Astrocyte of the spinal cord (primary cell): ENCODE results near the gene STK17B.
"Not testable (repeated sequence)": the region's sequence is repeated elsewhere in the genome, so short reads cannot be mapped to it uniquely, and the experiment has no call there.

Source experiments
- DNase-seq: peaks from one replicate; pipeline ENCODE4 v3.0.0; 2011; ENCODE audit warnings: low read depth, low spot score
- H3K4me3 ChIP-seq: 2 replicates; pipeline ENCODE4 v1.5.1; 2011; ENCODE audit warnings: low read depth, mild to moderate bottlenecking, low read length, moderate library complexity
- CTCF ChIP-seq: IDR thresholded peaks from 2 replicates; pipeline ENCODE4 v1.5.1; 2012; ENCODE audit warnings: low read depth, mild to moderate bottlenecking, low read length, inconsistent platforms
- in situ Hi-C: cut with HindIII; loops from 2 replicates; pipeline ENCODE4 v1.10.0; 2017; ENCODE audit warnings: low sequenced_read_pairs

Gene STK17B

GRCh38 chr2:196187898-196188458, 16.6 kb upstream of the STK17B start:
- in situ Hi-C loops = no loop called here
- H3K4me3 ChIP-seq = no peak overlapping the region
- DNase-seq = no peak
- TF ChIP-seq CTCF = no peak

- DNase-seq, in situ Hi-C loops, H3K4me3 ChIP-seq: not testable (repeated sequence)
Measured at GRCh38 chr2:196187175-196187700, 15.9 kb upstream of the STK17B start.

GRCh38 chr2:196186266-196186980, 15.0 kb upstream of the STK17B start:
- no peak overlapping the region for H3K4me3 ChIP-seq
- no peak for DNase-seq
- in situ Hi-C loops = no loop called here
- TF ChIP-seq CTCF = no peak

- no peak for TF ChIP-seq CTCF
- no peak overlapping the region for H3K4me3 ChIP-seq
- DNase-seq = no peak
Measured at GRCh38 chr2:196184921-196185320, 13.5 kb upstream of the STK17B start.

GRCh38 chr2:196183528-196184231, 12.3 kb upstream of the STK17B start:
- DNase-seq = no peak
- H3K4me3 ChIP-seq = no peak overlapping the region
- no peak for TF ChIP-seq CTCF
- in situ Hi-C loops = no loop called here

More at GRCh38 chr2:196184921-196185320, 13.5 kb upstream of the STK17B start:
- in situ Hi-C loops = no loop called here

GRCh38 chr2:196183172-196183473, 11.7 kb upstream of the STK17B start:
- no peak for DNase-seq
- H3K4me3 ChIP-seq = no peak overlapping the region
- TF ChIP-seq CTCF = no peak
- in situ Hi-C loops = no loop called here

- in situ Hi-C loops = no loop called here
- no peak for TF ChIP-seq CTCF
- no peak overlapping the region for H3K4me3 ChIP-seq
- no peak for DNase-seq
Measured at GRCh38 chr2:196182439-196183171, 11.2 kb upstream of the STK17B start.
